ENCODE data around the gene NRAP.

GRCh38 chr10:113697595-113697994 is 33.8 kb upstream of the NRAP start:
- TF ChIP-seq CTCF (IDR thresholded peaks at IDR 0.05) (no peak), EZH2phosphoT487 (IDR thresholded peaks at IDR 0.05) (no peak), EZH2 (IDR thresholded peaks at IDR 0.05) (no peak)
